Measurements from ENCODE around the gene TAS2R7. TPM values are rescaled to one million over a fixed set of nuclear protein-coding genes. Genes with fewer than 3 reads are reported as not detected.

The TAS2R7 gene
- 1 to 10 TPM in 1 of 4 donors, not detected in 3; 1.1 TPM for total RNA-seq

- no peaks in the 10 kb centered on the region for H3K27me3 ChIP-seq
- H3K4me3 ChIP-seq (replicated peaks in 1 of 3) = no peak within 1 kb of the TSS
- DNase-seq = no peak
- H3K27ac ChIP-seq = no peak within 1 kb of the TSS
- H3K36me3 ChIP-seq = no peaks in the 10 kb centered on the region
- intact Hi-C loops (cut with DNase I) = no loop called here
- WGBS, 2 donors = 39% methylated on average over 4 of the region's 4 CpGs
- H3K4me1 ChIP-seq = no peaks in the 10 kb centered on the region
- no peak for TF ChIP-seq POLR2A (IDR thresholded peaks at IDR 0.05)
- TF ChIP-seq CTCF (IDR thresholded peaks at IDR 0.05) = no peak
- H3K9me3 ChIP-seq = no peaks in the 10 kb centered on the region
These were observed at the start of gene TAS2R7 for GRCh38 chr12:10802587-10802986. TSS of gene TAS2R7 (minus strand) at chr12:10802627. CDS start at chr12:10802570, 57 bp downstream.

GRCh38 chr12:10851243-10851858 is 48.9 kb upstream of the TAS2R7 start:
- intact Hi-C loops (cut with DNase I) = no loop called here
- no peaks in the 10 kb centered on the region for H3K9me3 ChIP-seq
- TF ChIP-seq CTCF (IDR thresholded peaks at IDR 0.05) (no peak), POLR2A (IDR thresholded peaks at IDR 0.05) (no peak)
- DNase-seq = no peak
- WGBS, 2 donors = 85 to 95% methylated on average over 4 of the region's 4 CpGs
- no peaks in the 10 kb centered on the region for H3K4me1 ChIP-seq
- no peak overlapping the region for H3K27ac ChIP-seq
- no peak overlapping the region for H3K4me3 ChIP-seq (replicated peaks in 1 of 3)
- no peaks in the 10 kb centered on the region for H3K36me3 ChIP-seq
- H3K27me3 ChIP-seq = no peaks in the 10 kb centered on the region

- Histone ChIP-seq H3K4me1 (no peaks in the 10 kb centered on the region), H3K36me3 (no peaks in the 10 kb centered on the region), H3K9me3 (no peaks in the 10 kb centered on the region), H3K27me3 (no peaks in the 10 kb centered on the region), H3K27ac (no peak within 1 kb of the TSS), H3K4me3 (replicated peaks in 1 of 3) (no peak within 1 kb of the TSS)
- intact Hi-C loops (cut with DNase I) = no loop called here
- TF ChIP-seq POLR2A (IDR thresholded peaks at IDR 0.05) (no peak), CTCF (IDR thresholded peaks at IDR 0.05) (no peak)
- no peak for DNase-seq
- WGBS, 2 donors = 94 to 97% methylated on average over 4 of the region's 4 CpGs
These were observed 47.0 kb upstream of the TAS2R7 start, which contains the start of gene PRR4 for GRCh38 chr12:10849425-10849878. TSS of gene PRR4 (minus strand) at chr12:10849475. CDS start at chr12:10849437, 38 bp downstream.

GRCh38 chr12:10847744-10848143 is 45.3 kb upstream of the TAS2R7 start:
- Histone ChIP-seq H3K4me3 (replicated peaks in 1 of 3) (no peak overlapping the region), H3K4me1 (no peaks in the 10 kb centered on the region), H3K9me3 (no peaks in the 10 kb centered on the region), H3K36me3 (no peaks in the 10 kb centered on the region), H3K27ac (no peak overlapping the region), H3K27me3 (no peaks in the 10 kb centered on the region)
- WGBS, 2 donors = 34 to 67% methylated on average over 2 of the region's 2 CpGs
- TF ChIP-seq CTCF (IDR thresholded peaks at IDR 0.05) = no peak
- no peak for TF ChIP-seq POLR2A (IDR thresholded peaks at IDR 0.05)
- intact Hi-C loops (cut with DNase I) = no loop called here
- DNase-seq = no peak

GRCh38 chr12:10842862-10843261 is 40.4 kb upstream of the TAS2R7 start:
- no peaks in the 10 kb centered on the region for H3K27me3 ChIP-seq
- H3K4me3 ChIP-seq (replicated peaks in 1 of 3) = no peak overlapping the region
- H3K27ac ChIP-seq = no peak overlapping the region
- H3K4me1 ChIP-seq = no peaks in the 10 kb centered on the region
- H3K9me3 ChIP-seq = no peaks in the 10 kb centered on the region
- intact Hi-C loops (cut with DNase I) = no loop called here
- TF ChIP-seq CTCF (IDR thresholded peaks at IDR 0.05) = no peak
- TF ChIP-seq POLR2A (IDR thresholded peaks at IDR 0.05) = no peak
- no peaks in the 10 kb centered on the region for H3K36me3 ChIP-seq
- WGBS, 2 donors = 95 to 100% methylated on average over 2 of the region's 2 CpGs
- no peak for DNase-seq

Measured in thyroid gland (tissue), 4 donors.